IPS-15b (cell line): Measurements from ENCODE around the gene POLE.

Experiments used
- H3K27me3 ChIP-seq: one replicate; pipeline ENCODE4 v1.6.1; 2013; ENCODE audit warnings: low read length; ENCODE audit not compliant: control insufficient read depth, insufficient read depth
- H3K36me3 ChIP-seq: one replicate; pipeline ENCODE4 v1.6.1; 2013; ENCODE audit warnings: low read length; ENCODE audit not compliant: control insufficient read depth, insufficient read depth
- H3K4me1 ChIP-seq: one replicate; pipeline ENCODE4 v1.6.1; 2013; ENCODE audit warnings: mild to moderate bottlenecking, low read length; ENCODE audit not compliant: control insufficient read depth, insufficient read depth
- H3K4me3 ChIP-seq: one replicate; pipeline ENCODE4 v1.5.1; 2013; ENCODE audit warnings: low read depth, low read length
- H3K9ac ChIP-seq: one replicate; pipeline ENCODE4 v1.6.1; 2013; ENCODE audit warnings: low read depth, mild to moderate bottlenecking, low read length
- H3K9me3 ChIP-seq: one replicate; pipeline ENCODE4 v1.6.1; 2013; ENCODE audit warnings: mild to moderate bottlenecking, low read length; ENCODE audit not compliant: control insufficient read depth, insufficient read depth

POLE gene

DNA sequence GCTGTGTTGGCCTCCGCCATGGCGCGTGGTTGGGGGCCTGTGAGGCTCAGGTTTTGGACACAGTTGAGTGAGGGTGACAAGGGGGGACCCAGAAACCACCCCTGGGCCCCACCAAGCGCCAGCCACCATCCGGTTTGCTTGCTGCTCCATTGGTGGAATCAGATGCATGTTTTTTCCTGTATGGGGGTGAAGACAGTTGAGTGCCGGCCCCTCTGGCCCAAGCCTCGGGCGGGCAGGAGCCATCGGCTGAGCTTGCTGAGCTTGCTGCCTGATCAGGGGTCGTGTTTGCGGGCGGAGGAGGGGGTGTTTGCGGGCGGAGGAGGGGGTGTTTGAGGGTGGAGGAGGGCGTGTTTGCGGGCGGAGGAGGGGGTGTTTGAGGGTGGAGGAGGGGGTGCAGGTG lies 29.9 kb upstream of the POLE start:
- Histone ChIP-seq H3K27me3 (no peaks in the 10 kb centered on the region), H3K36me3 (peaks cover 49% of the 10 kb centered on the region), H3K4me3 (no peak overlapping the region), H3K9me3 (no peaks in the 10 kb centered on the region), H3K4me1 (no peaks in the 10 kb centered on the region), H3K9ac (no peak overlapping the region)

DNA sequence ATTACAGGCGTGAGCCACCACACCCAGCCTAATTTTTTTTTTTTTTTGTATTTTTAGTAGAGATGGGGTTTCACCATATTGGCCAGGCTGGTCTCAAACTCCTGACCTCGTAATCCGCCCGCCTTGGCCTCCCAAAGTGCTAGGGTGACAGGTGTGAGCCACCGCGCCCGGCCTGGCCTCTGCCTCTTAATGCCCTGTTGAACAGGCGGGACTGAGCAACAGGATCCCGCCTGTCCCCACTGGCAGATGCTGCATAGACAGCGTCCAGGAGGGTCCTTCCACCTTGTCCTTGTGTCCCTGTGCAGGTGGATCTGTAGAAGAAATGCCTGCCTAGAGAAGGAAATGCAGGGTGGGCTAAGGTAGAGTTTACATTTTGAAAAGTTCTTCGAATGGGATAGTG lies 29.2 kb upstream of the POLE start:
- H3K9me3 ChIP-seq = no peaks in the 10 kb centered on the region
- no peaks in the 10 kb centered on the region for H3K4me1 ChIP-seq
- no peaks in the 10 kb centered on the region for H3K27me3 ChIP-seq
- H3K9ac ChIP-seq = no peak overlapping the region
- no peak overlapping the region for H3K4me3 ChIP-seq
- peaks cover 44% of the 10 kb centered on the region for H3K36me3 ChIP-seq

DNA sequence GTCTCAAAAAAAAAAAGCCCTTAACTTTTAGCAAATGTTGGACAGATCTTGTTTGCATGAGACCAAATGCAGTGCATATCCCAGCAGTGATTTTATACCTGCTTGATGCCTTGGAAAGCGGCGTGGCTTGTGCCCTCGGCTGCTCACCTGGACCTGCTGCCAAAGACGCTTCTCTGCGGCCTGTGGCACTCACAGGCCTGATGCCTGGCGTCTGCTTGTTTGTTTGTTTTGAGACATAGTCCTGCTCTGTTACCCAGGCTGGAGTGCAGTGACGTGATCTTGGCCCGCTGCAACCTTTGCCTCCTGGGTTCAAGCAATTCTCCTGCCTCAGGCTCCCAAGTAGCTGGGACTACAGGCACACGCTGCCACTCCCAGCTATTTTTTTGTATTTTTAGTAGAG lies 28.7 kb upstream of the POLE start:
- no peaks in the 10 kb centered on the region for H3K9me3 ChIP-seq
- peaks cover 42% of the 10 kb centered on the region for H3K36me3 ChIP-seq
- no peak overlapping the region for H3K9ac ChIP-seq
- no peaks in the 10 kb centered on the region for H3K27me3 ChIP-seq
- H3K4me1 ChIP-seq = no peaks in the 10 kb centered on the region
- H3K4me3 ChIP-seq = no peak overlapping the region

DNA sequence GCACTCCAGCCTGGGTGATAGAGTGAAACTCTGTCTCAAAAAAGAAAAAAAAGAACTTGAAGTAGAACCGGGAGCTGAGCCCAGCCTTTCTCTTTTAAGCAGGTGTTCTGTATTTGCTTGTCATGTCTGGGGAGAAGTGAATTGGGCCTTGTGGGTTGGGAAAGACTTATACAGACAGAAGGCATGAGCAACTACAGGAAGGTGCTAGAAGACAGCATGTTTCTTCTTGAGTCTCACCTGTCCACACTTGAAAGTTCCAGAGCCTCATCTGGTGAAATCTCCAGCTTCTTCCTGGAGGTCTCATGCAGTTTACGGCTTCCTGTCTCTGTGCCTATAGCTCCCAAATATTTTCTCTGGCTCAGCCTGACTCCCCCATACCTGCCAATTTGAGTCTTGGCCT lies 26.0 kb upstream of the POLE start:
- Histone ChIP-seq H3K36me3 (peaks cover 24% of the 10 kb centered on the region), H3K4me3 (no peak overlapping the region), H3K4me1 (no peaks in the 10 kb centered on the region), H3K27me3 (no peaks in the 10 kb centered on the region), H3K9ac (no peak overlapping the region), H3K9me3 (no peaks in the 10 kb centered on the region)

DNA sequence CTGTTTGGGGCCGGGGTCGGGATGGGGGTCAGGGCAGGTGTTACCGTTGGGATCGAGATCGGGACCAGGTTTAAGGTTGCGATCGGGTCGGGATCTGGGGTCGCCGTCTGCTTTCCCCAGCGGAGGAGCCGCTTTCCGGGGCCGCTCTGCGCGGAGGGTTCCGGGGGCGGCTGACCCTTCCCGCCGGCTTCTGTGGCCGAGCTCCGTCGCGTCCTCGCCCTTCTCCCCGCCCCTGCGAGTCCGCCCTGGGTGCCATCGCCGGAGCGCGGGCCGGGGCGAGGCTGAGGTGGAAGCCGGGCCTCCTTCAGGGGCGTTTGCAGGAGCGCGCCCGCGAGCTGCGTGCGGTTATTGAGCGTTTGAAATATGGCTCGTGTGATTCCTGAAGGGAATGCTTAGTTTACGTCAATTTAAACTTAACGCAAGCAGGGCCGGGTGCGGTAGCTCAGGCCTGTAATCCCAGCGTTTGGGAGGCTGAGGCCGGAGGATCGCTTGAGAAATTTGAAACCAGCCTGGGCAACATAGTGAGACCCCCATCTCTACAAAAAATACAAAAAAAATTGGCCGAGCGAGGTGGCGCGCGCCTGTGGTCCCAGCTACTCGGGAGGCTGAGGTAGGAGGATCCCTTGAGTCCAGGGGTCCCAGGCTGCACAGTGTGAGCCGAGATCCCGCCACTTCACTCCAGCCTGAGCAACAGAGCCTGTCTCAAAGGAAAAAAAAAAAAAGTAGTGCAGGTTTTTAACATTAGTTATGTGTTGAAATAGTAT lies 24.1 kb upstream of the POLE start:
- no peaks in the 10 kb centered on the region for H3K27me3 ChIP-seq
- H3K36me3 ChIP-seq = peaks cover 9% of the 10 kb centered on the region
- peak overlapping the region; percentile 60 for H3K9ac ChIP-seq
- peak overlapping the region; percentile 70 for H3K4me3 ChIP-seq
- H3K9me3 ChIP-seq = no peaks in the 10 kb centered on the region
- H3K4me1 ChIP-seq = no peaks in the 10 kb centered on the region

DNA sequence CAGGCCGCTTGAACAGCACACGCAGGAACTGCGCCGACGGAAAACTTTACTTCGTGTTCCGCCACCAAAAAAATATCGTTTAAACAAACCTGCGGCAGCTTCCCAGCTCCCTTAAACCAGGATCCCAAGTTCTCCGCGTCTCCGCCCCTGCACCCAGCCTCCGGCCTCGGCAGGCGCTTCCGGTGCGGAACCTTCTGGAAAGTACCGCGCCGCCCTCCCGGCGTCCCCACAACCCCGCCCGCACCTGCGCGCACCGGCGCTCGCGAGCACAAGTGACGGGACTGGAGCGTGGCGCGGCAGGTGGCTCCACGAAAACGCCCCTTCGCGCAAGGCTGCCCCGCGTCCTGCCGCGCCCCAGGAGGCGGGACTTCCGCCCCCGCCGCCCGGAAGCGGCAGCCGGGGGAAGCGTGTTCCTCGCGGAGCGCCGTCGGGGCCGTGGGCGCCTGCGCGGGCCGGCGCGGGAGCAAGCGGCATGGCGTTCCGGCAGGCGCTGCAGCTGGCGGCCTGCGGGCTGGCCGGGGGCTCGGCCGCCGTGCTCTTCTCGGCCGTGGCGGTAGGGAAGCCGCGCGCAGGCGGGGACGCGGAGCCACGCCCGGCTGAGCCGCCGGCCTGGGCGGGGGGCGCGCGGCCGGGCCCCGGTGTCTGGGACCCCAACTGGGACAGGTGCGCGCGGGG lies 23.4 kb upstream of the POLE start, which contains the start of gene PGAM5:
Gene PGAM5 (plus strand): TSS at position 438 of the 675 bp plus-strand sequence. CDS start 35 bp downstream, at position 473.
- Histone ChIP-seq H3K9me3 (no peaks in the 10 kb centered on the region), H3K36me3 (peaks cover 9% of the 10 kb centered on the region), H3K4me1 (no peaks in the 10 kb centered on the region), H3K9ac (peak within 1 kb of the TSS; percentile 73), H3K27me3 (no peaks in the 10 kb centered on the region), H3K4me3 (peak within 1 kb of the TSS; percentile 70)

DNA sequence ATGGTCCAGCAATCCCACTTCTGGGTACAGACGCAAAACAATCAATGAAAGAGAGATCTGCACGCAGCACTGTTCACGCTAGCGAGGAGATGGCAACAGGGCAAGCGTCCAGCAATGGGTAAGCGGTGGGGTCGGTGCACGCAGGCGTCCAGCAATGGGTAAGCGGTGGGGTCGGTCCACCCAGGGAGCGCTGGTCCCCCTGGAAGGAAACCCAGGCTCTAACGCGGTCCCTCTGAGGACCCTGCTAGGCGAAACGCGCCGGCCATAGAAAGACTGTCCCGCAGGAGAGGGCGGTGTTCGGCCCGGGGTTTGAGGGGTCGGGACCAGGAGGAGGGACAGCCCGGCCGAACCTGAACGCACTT lies 22.9 kb upstream of the POLE start:
- H3K9me3 ChIP-seq = no peaks in the 10 kb centered on the region
- peak overlapping the region; percentile 70 for H3K4me3 ChIP-seq
- peak overlapping the region; percentile 73 for H3K9ac ChIP-seq
- no peaks in the 10 kb centered on the region for H3K4me1 ChIP-seq
- peaks cover 8% of the 10 kb centered on the region for H3K36me3 ChIP-seq
- H3K27me3 ChIP-seq = no peaks in the 10 kb centered on the region

DNA sequence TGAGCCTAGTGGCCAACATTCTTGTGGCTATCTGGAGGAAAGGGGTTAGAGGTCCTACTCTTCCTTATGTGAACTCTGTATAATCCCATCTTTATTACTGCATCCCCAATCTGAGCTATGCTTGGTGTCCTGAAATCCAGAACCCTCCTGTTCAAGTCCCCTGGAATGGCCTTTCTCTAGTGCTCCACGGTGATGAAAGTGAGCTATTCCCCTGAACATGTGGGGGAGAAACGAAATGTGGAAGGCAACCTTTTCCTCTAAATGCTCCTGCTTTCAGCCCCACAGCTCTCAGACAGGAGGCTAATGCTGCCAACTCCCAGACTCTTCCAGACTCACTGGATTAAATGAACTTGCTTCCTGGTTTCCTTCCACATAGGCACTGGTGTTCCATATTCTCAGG lies 21.0 kb upstream of the POLE start:
- no peak overlapping the region for H3K9ac ChIP-seq
- no peaks in the 10 kb centered on the region for H3K9me3 ChIP-seq
- no peaks in the 10 kb centered on the region for H3K27me3 ChIP-seq
- H3K4me3 ChIP-seq = no peak overlapping the region
- H3K36me3 ChIP-seq = peaks cover 3% of the 10 kb centered on the region
- H3K4me1 ChIP-seq = no peaks in the 10 kb centered on the region

DNA sequence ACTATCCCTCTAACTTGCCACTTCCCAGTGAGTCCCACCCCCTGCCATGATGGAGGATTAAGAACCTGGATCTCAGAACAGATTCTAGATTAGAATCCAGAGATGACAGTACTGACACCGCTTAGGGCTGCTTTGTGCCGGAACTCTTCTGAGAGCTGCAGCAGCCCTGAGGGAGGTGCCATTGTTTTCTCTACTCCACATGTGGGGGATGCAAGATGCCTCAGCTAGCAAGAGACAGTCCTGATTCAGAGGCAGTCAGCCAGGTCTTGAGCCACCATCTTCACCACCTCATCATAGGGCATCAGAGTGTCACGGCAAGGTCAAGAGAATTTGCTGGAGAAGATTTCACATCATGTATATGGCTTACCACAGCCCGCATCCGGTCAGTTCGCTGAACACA lies 20.1 kb upstream of the POLE start:
- peaks cover 3% of the 10 kb centered on the region for H3K36me3 ChIP-seq
- no peaks in the 10 kb centered on the region for H3K9me3 ChIP-seq
- H3K4me1 ChIP-seq = no peaks in the 10 kb centered on the region
- no peak overlapping the region for H3K4me3 ChIP-seq
- H3K9ac ChIP-seq = no peak overlapping the region
- H3K27me3 ChIP-seq = no peaks in the 10 kb centered on the region

DNA sequence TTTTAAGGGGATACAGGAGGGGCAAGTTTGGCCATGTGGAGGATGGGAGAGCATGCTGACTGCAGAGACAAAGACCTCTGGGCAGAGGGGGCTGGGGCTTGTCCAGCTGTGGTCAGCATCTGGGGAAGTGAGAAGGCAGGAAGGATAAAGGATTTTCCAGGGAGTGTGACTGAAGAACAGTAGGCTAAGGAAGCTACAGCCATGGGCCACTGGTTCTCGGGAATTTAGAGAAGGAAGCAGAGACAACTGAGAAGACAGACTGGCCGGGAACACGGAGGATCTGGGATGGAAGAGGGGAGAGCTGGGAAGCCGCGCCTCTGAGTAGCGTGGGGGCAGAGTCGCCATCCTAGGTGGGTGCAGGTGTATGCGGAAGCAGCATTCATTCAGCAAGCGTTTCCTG lies 16.5 kb upstream of the POLE start:
- H3K9ac ChIP-seq = peak overlapping the region; percentile 24
- H3K4me3 ChIP-seq = no peak overlapping the region
- H3K36me3 ChIP-seq = peaks cover 5% of the 10 kb centered on the region

DNA sequence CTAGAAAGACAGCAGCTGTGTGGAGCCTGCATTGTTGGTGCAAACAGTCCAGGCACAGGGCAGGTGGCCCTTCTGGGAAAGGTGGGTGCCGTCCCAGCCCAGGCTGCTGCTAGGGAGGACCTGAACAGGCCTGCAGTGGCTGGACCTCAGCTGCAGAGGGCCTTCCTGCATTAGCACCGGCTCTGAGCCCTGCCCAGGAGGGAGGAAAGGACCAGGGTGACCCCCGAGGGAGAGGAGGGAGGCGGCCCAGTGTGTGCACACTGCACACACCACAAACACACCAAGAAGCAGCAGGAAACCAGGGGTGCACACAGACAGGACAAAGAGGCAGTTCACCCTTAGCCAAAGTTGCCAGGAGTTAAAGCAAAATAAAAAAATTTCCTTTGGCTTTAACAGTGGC lies 15.5 kb upstream of the POLE start:
- Histone ChIP-seq H3K4me1 (no peaks in the 10 kb centered on the region), H3K9ac (no peak overlapping the region), H3K9me3 (no peaks in the 10 kb centered on the region), H3K36me3 (peaks cover 5% of the 10 kb centered on the region), H3K4me3 (no peak overlapping the region), H3K27me3 (no peaks in the 10 kb centered on the region)

More for the DNA sequence above, 16.5 kb upstream of the POLE start:
- Histone ChIP-seq H3K9me3 (no peaks in the 10 kb centered on the region), H3K27me3 (no peaks in the 10 kb centered on the region), H3K4me1 (no peaks in the 10 kb centered on the region)

DNA sequence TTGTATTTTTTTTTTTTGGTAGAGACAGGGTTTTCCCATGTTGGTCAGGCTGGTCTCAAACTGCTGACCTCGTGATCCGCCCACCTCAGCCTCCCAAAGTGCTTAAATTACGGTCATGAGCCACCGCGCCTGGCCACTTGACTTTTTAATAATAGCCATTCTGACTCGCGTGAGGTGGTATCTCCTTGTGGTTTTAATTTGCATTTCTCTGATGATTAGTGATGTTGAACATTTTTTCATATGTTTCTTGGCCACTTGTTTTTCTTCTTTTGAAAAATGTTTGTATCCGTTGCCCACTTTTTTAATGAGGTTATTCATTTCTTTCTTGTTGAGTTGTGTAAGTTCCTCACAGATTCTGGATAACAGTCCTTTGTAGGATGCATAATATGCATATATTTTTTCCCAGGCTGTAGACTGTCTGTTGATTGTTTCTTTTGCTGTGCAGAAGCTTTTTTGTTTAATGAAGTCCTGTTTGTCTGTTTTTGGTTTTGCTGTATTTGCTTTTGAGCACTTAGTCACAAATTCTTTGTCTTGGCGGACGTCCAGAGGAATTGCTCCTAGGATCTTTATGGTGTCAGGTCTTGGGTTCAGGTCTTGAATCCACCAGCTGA lies 13.2 kb upstream of the POLE start:
- H3K4me3 ChIP-seq = no peak overlapping the region
- H3K9ac ChIP-seq = no peak overlapping the region
- H3K36me3 ChIP-seq = peaks cover 12% of the 10 kb centered on the region
- H3K9me3 ChIP-seq = no peaks in the 10 kb centered on the region
- no peaks in the 10 kb centered on the region for H3K27me3 ChIP-seq
- no peaks in the 10 kb centered on the region for H3K4me1 ChIP-seq
